OCI-LY7 (cell line): ENCODE data around the gene STIL. TPM values are rescaled to one million over a fixed set of nuclear protein-coding genes. Genes with fewer than 3 reads are reported as not detected.

Experiments used
- BruUV-seq: library from RNA; stranded (reverse); fragments of 400-500 nt; replicated peaks from 2 replicates; lab custom pipeline; 2021; lab: Mats Ljungman, UMichigan
- CTCF ChIA-PET: fragments of 300-600 bp; sonication (Branson Sonifier 250); formaldehyde crosslinking; loops from one replicate; lab custom pipeline; 2022; ENCODE audit warnings: antibody characterized with exemption; ENCODE audit not compliant: unreplicated experiment; lab: Charles Lee
- POLR2A ChIA-PET: fragments of 300-600 bp; sonication (Branson Sonifier 250); formaldehyde crosslinking; loops from one replicate; lab custom pipeline; 2022; ENCODE audit warnings: antibody characterized with exemption; lab: Charles Lee
- DNase-seq: peaks from one replicate; pipeline ENCODE4 v3.0.0-alpha.2; 2015; ENCODE audit warnings: low spot score
- H2AFZ ChIP-seq: fragments of 200-600 bp; sonication (generic), shearing (Covaris generic); 2 replicates; pipeline ENCODE4 v1.6.1; 2014; ENCODE audit warnings: mild to moderate bottlenecking, antibody characterized with exemption, low read length, moderate library complexity
- H3K27ac ChIP-seq: fragments of 200-600 bp; sonication (generic); 2 replicates; pipeline ENCODE4 v1.5.1; 2014; ENCODE audit warnings: mixed run types, low read depth, mild to moderate bottlenecking, moderate library complexity, low read length, inconsistent platforms; ENCODE audit not compliant: poor library complexity, severe bottlenecking
- H3K36me3 ChIP-seq: fragments of 200-600 bp; sonication (generic); 2 replicates; pipeline ENCODE4 v1.6.1; 2014; ENCODE audit warnings: mild to moderate bottlenecking, antibody characterized with exemption, low read length, moderate library complexity, mixed read lengths; ENCODE audit not compliant: insufficient read depth
- H3K4me1 ChIP-seq: fragments of 200-600 bp; sonication (generic); 2 replicates; pipeline ENCODE4 v1.5.1; 2014; ENCODE audit warnings: mild to moderate bottlenecking, low read length; ENCODE audit not compliant: insufficient read depth, poor library complexity, severe bottlenecking
- H3K4me2 ChIP-seq: fragments of 200-600 bp; sonication (generic); 2 replicates; pipeline ENCODE4 v1.6.1; 2014; ENCODE audit warnings: mild to moderate bottlenecking, low read length
- H3K4me3 ChIP-seq: fragments of 200-600 bp; sonication (generic); 2 replicates; pipeline ENCODE4 v1.5.1; 2014; ENCODE audit warnings: mild to moderate bottlenecking, low read depth, low read length; ENCODE audit not compliant: poor library complexity, severe bottlenecking
- H3K79me2 ChIP-seq: fragments of 200-600 bp; sonication (generic); 2 replicates; pipeline ENCODE4 v1.6.1; 2016; ENCODE audit warnings: low read depth, mild to moderate bottlenecking, low read length, moderate library complexity, mixed read lengths; ENCODE audit not compliant: insufficient read depth
- H3K9me2 ChIP-seq: fragments of 200-600 bp; sonication (generic); 2 replicates; pipeline ENCODE4 v1.6.1; 2016; ENCODE audit warnings: mild to moderate bottlenecking, low read length, mixed read lengths; ENCODE audit not compliant: insufficient read depth
- H3K9me3 ChIP-seq: fragments of 200-600 bp; sonication (generic); 2 replicates; pipeline ENCODE4 v1.6.1; 2014; ENCODE audit warnings: mild to moderate bottlenecking, mixed run types, low read length, mixed read lengths
- H4K20me1 ChIP-seq: fragments of 200-600 bp; sonication (generic); 2 replicates; pipeline ENCODE4 v1.6.1; 2014; ENCODE audit warnings: mild to moderate bottlenecking, antibody characterized with exemption, low read length, moderate library complexity, mixed read lengths; ENCODE audit not compliant: insufficient read depth
- EZH2phosphoT487 ChIP-seq: fragments of 200-600 bp; sonication (generic); IDR thresholded peaks from 2 replicates; pipeline ENCODE4 v1.6.1; 2018; ENCODE audit warnings: low read depth, borderline replicate concordance, mild to moderate bottlenecking, mixed run types, antibody characterized with exemption, low read length, moderate library complexity, mixed read lengths
- intact Hi-C: fragments of 100-400 bp; cut with micrococcal nuclease; formaldehyde crosslinking; loops from one replicate; pipeline ENCODE4 v1.10.0; 2022; ENCODE audit not compliant: unreplicated experiment
- total RNA-seq, 2 experiments: library from RNA; depleted of rRNA in 1 of 2; stranded (reverse); fragments of >200 nt in 1 of 2; shearing (Covaris generic) in 1 of 2; gene quantifications; 2 replicates each; pipeline ENCODE4 v1.2.3, GENCODE V29; 2014 to 2022
- TF ChIP-seq, protein P1 (sequence below): fragments of 200-600 bp; sonication (generic); conservative IDR thresholded peaks from 2 replicates; pipeline ENCODE4 v1.5.1; 2014; ENCODE audit warnings: mild to moderate bottlenecking, antibody characterized with exemption, low read length, moderate library complexity, mixed read lengths

Gene STIL
- total RNA-seq, 2 experiments from 2014 or later = 46.6 to 60.0 TPM

GRCh38 chr1:47243910-47244309 lies 70.0 kb downstream of the STIL start:
- intact Hi-C loops = no loop called here
- H3K27ac ChIP-seq = no peak overlapping the region
- no TSS peak for BruUV-seq
- TF ChIP-seq, protein P1, sequence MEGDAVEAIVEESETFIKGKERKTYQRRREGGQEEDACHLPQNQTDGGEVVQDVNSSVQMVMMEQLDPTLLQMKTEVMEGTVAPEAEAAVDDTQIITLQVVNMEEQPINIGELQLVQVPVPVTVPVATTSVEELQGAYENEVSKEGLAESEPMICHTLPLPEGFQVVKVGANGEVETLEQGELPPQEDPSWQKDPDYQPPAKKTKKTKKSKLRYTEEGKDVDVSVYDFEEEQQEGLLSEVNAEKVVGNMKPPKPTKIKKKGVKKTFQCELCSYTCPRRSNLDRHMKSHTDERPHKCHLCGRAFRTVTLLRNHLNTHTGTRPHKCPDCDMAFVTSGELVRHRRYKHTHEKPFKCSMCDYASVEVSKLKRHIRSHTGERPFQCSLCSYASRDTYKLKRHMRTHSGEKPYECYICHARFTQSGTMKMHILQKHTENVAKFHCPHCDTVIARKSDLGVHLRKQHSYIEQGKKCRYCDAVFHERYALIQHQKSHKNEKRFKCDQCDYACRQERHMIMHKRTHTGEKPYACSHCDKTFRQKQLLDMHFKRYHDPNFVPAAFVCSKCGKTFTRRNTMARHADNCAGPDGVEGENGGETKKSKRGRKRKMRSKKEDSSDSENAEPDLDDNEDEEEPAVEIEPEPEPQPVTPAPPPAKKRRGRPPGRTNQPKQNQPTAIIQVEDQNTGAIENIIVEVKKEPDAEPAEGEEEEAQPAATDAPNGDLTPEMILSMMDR = no peak
- no peak for TF ChIP-seq EZH2phosphoT487
- no peak for DNase-seq
- no peaks in the 10 kb centered on the region for H3K4me1 ChIP-seq
- 0 out of 2 replicates have a peak, but pooled peaks cover 2% of the 10 kb centered on the region for H3K36me3 ChIP-seq
- no peak overlapping the region for H3K4me3 ChIP-seq
- H3K4me2 ChIP-seq = no peak overlapping the region
- H3K79me2 ChIP-seq = no peaks in the 10 kb centered on the region
- H2AFZ ChIP-seq = no peak overlapping the region
- POLR2A ChIA-PET = interaction anchor here (0.6 kb wide), 1 partner anchor 32 kb away, joined by 4 read pairs; no protein-coding TSS in a partner anchor
- H3K9me3 ChIP-seq = no peaks in the 10 kb centered on the region
- no peaks in the 10 kb centered on the region for H3K9me2 ChIP-seq
- no peaks in the 10 kb centered on the region for H4K20me1 ChIP-seq
- CTCF ChIA-PET = interaction anchor here (0.5 kb wide), 1 partner anchor 51 kb away, joined by 3 read pairs; no protein-coding TSS in a partner anchor

- TF ChIP-seq, protein P1 = no peak
- TF ChIP-seq EZH2phosphoT487 = no peak
- Histone ChIP-seq H3K4me1 (no peaks in the 10 kb centered on the region), H2AFZ (no peak overlapping the region), H3K4me3 (no peak overlapping the region), H3K79me2 (no peaks in the 10 kb centered on the region), H3K27ac (no peak overlapping the region), H3K9me2 (no peaks in the 10 kb centered on the region), H3K36me3 (no peaks in the 10 kb centered on the region), H3K9me3 (no peaks in the 10 kb centered on the region), H4K20me1 (no peaks in the 10 kb centered on the region), H3K4me2 (no peak overlapping the region)
- no TSS peak for BruUV-seq
- CTCF ChIA-PET = no interaction called here
- no peak for DNase-seq
- POLR2A ChIA-PET = interaction anchor here (0.6 kb wide), 1 partner anchor 57 kb away, joined by 3 read pairs; no protein-coding TSS in a partner anchor
- intact Hi-C loops = no loop called here
Observed at GRCh38 chr1:47241114-47242113, 72.5 kb downstream of the STIL start.
